Stimulated activated CD4-positive, alpha-beta T cell treated with anti-CD3 and anti-CD28 coated beads, TNF-alpha, amount 100 ng/mL, for 24 hours (primary cell): ENCODE data around the gene ANKRD11.
"Not testable (repeated sequence)": the region's sequence is repeated elsewhere in the genome, so short reads cannot be mapped to it uniquely, and the experiment has no call there.

ENCODE experiments used
- DNase-seq, 3 experiments: peaks; one replicate each; pipeline ENCODE4 v3.0.0-alpha.2; 2020; ENCODE audit warnings: low read depth in 3 of 3

ANKRD11 gene

DNA sequence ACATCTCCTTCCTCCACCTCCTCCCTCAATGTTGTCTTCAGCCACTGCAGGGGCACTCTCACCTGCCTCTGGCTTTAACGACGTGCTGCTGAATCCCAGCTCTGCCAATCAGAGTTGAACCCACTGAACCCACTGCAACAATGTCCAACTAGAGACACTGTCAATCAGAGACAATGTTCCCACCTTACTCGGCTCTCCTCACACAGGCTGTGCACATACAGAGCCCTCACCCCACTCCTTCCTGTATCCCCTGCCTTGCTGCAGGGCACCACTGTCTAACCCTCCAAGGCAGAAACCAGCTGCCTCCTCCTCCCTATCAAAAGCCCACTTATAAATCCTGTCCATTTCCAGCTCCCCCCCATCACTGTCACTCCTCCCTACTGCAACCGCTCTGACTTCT is 58.7 kb downstream of the ANKRD11 start:
- no peak for DNase-seq

DNA sequence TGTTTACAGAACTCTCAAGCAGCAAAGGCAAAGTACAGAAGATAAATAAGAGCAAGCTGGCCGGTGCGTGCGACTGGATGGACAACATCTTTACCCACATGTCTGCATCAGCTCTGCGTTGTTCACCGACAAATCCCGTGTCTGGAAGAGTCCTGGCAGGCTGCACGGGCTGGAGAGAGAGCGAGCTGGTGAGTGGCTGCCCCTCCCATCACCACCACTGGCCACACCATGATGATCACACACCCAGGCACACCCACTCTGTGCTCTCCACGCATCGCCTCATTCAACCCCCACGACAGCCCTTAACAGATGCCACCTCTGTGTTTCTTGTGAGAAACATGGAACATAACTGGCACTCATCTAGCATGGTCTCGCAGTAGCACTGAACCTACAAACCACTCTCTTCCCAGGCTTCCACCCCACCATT is 59.2 kb downstream of the ANKRD11 start:
- no peak for DNase-seq

DNA sequence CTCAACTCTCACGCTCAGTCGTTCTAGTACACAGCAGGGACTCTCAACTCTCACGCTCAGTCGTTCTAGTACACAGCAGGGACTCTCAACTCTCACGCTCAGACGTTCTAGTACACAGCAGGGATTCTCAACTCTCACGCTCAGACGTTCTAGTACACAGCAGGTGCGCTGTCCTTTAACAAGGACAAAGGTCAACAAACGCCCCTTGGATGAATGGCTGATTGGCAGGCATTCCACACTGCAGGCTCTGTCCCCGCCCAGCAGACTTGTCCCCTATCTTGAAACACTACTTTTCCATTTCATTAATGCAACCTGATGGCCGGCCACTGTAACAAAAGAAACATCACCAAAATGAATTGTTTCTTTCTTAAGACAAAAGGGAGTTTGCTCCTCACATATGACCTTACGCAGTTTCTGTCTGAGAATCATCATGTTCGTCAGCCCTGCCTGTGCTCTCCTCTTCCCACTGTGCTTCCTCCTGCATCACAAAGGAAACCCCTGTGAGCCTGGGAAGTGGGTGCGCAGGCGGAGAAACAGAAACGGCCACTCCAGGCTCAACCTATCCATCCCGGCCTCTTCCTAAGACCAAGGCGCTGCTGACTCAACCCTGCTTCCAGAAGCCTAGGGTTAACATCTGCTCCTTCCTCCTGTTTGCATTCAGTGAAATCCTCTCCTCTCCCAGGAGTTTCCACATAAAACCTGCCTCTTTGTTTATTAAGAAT is 59.8 kb downstream of the ANKRD11 start:
- no peak for DNase-seq

DNA sequence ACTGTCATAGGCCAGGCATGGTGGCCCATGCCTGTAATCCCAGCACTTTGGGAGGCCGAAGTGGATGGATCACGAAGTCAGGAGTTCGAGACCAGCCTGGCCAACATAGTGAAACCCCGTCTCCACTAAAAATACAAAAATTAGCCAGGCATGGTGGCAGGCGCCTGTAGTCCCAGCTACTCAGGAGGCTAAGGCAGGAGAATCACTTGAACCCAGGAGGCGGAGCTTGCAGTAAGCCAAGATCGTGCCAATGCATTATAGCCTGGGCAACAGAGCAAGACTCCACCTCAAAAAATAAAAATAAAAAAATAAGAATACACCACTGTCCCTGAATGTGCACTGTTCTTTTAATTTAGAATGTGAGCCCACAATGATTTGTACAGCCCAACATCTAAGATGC is 61.8 kb downstream of the ANKRD11 start:
- DNase-seq: not testable (repeated sequence)

DNA sequence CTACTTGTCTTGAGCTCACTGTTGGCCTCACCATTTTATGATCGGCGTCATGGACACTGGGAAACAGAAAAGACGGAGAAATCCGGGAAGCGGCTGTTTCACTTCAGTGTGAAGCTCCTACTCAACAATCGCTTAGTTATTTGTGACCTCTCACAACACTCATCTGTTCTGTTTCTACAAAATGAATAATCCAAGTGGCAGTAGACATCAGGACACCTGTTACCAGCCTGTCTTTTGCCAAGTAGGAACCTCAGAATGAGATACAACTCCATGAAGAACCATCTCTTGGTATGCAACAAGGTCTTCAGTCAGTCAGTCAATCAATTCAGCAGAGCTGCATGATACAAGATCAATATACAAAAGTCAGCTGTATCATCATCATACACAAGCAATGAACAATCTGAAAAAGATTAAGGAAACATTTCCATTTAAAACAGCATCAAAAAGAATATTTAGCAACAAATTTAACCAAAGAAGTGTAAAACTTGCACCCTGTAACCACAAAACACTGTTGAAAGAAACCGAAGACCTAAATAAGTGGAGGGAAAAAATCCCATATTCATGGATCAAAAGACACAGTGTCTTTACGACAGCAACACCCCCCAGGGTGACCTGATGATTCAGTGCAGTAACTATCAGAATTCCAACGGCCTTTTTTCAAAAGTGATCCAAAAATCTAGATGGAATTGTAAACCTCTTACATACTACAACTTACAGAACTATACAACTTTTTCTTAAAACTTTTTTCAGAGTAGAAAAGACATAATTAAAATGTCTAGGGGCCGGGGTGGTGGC is 63.4 kb downstream of the ANKRD11 start:
- no peak for DNase-seq

DNA sequence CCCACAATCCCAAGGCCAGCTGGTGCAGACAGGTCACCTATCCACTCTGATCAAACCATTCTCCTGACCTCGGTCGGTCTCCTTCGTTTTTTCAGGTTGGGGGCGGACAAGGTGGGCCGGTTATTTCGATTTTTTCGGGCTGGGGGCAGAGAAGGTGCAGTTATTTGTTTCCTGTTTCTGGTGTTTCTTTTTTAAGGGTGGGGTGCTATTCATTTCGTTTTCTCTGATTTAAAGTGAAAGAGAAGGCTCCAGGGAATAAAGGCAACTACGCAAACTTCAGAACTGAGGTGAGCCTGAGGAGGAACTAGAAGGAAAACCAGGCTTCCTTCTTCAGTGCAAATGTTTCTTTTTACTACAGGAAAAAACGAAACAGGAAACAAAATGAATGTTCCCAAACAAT is 64.8 kb downstream of the ANKRD11 start:
- DNase-seq: no peak

DNA sequence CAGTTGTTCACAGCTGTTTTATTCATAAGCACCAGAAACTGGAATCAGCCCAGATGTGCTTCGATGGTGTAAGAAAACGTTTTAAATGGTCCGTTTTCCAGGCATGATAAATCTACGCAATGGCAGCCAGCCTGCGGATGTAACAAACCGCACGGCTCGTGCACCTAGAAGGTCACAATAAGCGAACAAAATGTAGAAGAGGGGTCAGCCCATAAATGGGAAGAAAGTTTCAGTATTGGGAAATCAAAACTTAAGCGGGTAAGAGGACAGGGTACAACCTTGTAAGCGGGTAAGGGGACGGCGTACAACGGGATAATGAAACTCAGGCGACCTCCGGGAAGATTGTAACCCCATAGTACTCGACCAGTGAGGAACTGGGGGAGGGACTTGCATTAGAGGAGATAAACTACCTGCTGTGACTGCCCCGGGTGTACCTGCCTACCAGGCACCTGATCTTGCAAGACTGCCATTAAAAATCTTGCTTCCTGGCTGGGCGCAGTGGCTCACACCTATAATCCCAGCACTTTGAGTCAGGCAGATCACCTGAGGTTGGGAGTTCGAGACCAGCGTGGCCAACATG is 66.6 kb downstream of the ANKRD11 start:
- no peak for DNase-seq

DNA sequence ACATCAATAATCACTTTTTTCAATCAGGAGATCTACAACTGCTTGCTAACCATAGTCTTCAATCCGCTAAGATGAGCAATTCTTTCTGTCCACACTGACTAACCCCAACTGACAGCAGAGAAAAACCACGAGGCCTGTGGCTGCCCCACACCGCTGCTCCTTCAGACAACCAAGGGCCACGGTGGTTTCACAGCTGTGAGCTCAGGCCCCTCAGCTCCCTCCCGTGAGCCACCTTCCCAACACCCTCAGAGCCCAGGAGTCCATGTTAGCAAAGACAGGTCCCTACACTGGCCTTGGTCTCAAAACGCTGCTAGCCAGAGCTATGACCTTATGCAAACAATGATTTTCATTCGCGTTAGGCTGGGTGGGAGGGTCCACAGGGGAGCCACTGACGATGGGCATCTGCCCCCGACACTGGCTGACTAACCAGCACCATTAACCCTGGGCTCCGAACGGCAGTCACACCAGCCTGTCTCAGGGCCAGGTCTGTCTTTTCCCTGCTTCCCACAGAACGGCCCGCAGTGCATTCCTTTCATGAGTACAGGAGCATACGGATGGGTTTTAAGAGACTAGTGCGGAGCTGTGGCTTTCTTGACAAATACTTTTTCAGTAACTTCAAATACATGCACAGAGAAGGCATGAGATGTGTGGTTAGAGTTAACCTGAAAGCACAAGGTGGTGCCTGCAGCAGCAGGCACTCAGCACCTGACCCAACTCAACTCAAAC is 67.3 kb downstream of the ANKRD11 start:
- peak in 2 of 3 experiments; percentile 40 to 64 for DNase-seq

DNA sequence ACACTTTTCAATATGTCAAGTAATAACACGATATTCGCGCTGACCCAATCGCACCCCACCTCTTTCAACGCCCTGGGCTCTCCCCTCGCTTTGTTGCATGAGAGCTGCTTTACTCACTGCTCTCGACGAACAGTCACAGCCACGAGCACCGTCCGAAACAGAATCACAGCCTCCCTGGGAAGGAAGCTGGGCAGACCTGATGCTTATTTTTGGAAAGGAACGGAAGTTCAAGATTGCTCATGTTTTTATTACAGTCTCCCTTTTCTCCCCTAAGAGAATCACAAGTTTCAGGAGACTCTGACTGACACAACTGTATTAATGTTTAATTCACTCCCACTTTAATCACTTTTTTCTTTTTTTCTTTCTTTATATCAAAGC is 67.8 kb downstream of the ANKRD11 start:
- DNase-seq: peak in 2 of 3 experiments; percentile 20 to 50

DNA sequence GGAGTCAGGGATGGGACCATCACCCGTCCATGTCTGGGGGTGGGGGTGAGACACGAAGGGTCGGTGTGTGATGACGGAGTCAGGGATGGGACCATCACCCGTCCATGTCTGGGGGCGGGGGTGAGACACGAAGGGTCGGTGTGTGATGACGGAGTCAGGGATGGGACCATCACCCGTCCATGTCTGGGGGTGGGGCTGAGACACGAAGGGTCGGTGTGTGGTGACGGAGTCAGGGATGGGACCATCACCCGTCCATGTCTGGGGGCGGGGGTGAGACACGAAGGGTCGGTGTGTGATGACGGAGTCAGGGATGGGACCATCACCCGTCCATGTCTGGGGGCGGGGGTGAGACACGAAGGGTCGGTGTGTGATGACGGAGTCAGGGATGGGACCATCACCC is 69.1 kb downstream of the ANKRD11 start:
- DNase-seq: not testable (repeated sequence)

DNA sequence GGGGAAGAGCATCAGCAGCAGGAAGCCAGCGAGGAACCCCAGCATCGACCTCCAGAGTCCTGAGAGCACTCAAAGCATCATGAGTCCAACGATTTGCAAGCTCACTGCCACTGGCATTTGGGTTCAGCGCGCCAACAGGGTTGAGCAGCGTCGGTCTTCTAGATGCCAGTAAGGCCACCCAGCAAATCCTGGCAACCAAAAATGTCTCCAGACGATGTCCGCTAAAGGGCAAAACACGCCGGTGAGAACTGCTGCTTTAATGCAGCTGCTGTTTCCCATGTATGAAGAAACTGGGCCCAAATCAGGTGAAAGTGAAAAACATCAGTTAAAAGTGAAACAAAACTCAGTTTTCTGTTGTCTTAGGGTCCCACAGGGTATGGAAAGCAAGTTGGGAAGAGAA is 70.2 kb downstream of the ANKRD11 start:
- no peak for DNase-seq

DNA sequence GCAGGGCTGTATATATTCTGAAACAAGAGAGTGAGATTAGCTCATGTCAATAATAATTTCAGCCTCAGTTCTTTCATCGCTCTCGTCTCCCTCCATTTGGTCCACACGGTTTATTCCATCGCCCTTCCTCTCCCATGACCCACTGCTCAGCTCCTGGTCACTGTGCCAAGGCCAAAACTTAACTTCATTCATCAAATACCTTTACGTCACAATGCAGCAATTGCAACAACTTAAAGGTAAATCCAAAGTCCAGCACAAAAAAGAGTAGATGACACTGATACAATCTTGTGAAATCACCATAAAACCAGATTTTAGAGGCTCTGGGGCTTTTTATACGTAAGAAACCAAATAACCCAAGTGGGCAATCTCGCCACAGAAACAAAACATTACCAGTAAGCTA is 72.0 kb downstream of the ANKRD11 start:
- no peak for DNase-seq

DNA sequence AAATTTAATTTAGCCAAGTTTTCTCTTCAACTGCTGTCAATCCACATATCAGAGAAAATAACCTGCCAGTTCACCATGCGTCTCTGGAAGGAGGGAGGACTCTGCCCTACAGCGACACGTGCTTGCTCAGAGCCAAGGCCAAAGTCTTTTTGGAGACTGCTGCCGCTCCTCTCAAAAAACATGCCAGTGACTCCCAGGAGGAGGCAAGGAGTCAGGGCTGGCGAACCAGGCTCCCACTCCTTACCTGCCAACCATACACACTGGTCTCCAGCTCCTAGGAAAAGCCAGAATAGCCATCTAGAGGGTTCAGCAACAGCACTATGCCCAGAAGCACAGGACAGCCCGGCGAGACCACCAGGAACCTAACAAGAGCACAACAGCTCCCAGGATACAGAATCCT is 73.0 kb downstream of the ANKRD11 start:
- no peak for DNase-seq

DNA sequence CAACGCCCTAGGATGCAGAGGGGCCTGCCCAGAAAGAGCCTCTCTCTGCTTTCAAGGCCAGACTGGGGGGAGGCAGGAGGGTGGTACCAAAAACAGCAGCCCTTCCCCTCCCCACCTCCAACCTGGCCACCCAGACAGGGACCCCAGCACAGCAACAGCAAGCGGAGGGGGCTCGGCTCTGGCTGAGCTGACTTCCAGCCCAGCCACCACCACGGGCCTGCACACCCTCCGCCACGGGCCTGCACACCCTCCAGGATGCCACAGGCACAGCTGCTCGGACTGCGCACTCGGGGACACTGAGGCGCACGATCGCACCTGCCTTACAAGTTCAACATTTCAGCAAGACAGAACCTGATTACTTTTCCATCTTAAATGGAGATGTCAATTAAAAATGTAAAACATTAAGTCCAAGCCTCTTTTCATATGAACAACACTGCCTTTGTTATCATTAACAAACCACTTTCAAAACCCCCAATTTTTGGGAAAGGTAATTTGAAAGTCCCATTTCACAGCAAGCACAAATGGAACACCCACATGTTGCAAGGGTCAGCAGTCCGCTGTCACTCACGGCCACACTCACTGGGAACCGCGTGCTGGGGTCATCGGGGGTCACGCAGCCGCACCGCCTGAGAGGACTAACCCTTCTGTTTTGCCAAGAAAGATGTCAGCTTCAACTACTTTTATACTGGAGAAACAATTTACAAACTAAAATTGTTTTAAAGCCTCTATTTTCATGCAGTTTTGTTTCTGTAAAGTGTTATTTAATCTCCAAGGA is 76.4 kb downstream of the ANKRD11 start:
- DNase-seq: no peak

DNA sequence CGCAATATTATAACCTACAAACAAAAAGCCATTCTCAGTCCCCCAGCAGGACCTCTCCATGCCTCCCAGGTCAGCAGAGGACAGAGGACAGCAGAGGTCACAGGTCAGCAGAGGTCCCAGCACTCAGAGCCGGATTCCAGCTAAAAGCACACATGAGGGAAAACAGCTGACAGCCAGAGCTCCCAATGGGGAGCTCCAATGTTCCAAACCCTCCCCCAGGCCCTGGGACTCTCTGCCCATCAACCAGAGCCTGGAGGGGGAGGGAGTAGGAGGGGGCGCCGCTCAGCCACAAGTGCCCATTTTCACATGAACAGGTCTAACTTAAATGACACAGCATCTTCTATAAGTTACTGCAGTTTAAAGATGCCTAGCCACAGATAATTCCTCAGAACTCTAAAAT is 77.5 kb downstream of the ANKRD11 start:
- DNase-seq: no peak

DNA sequence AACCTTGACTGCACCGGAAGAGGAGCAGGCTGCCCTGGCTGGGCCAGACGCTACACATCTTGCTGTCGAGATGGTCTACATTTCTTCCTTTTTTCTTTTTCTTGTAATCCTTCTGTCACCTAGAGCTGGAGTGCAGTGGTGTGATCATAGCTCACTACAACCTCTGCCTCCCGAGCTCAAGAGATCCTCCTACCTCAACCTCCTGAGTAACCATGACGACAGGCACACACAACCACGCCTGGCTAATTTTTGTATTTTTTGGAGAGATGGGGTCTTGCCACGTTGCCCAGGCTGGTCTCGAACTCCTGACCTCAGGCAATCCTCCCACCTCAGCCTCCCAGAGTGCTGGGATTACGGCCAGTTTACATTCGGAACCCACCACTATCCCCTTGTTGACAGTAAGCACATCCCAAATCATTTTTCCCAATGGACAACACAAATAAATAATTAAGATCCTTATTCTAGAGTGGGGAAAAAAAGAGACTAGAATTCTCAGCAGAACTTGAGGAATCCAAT is 79.0 kb downstream of the ANKRD11 start:
- no peak for DNase-seq

DNA sequence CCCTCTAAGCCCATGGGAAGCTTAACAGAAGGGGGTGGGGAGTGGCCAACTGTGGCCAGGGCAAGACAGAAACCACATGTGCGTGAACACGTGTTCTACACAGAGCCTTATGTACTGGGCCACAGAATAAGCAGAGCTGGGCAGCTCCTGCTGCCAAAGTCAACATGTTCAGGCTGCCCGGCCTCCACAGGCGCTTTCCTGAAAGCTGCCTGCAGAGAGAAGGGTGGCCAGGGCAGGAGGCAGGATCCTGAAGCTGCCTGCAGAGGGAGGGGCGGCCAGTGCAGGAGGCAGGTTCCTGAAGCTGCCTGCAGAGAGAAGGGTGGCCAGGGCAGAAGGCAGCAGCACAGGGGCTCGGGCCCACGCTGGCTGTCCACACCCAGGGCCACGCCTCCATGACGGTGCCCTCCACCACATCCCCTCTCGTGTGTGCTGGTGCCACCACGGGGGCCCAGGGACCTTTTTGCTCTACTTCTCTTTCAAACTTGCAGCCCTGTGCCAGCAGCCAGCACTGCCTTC is 79.5 kb downstream of the ANKRD11 start:
- DNase-seq: no peak

DNA sequence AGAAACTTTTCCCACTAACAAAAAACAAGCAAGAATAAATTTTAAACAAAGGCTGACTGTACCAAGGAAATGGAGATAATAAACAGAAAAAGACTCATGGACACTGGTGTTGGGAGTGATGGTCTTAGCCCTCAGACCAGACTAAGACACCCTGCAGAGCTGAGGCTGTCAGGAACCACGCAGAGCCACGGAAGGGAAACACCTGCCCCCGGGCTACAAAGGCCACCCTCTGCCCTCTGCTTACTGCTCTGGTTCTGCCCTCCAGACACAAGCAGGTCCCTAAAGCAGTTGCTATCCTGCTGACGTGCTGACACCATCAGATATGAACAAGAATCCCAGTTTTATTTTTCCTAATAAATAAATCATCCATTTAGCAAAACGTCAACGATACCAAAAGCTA is 80.0 kb downstream of the ANKRD11 start:
- no peak for DNase-seq

DNA sequence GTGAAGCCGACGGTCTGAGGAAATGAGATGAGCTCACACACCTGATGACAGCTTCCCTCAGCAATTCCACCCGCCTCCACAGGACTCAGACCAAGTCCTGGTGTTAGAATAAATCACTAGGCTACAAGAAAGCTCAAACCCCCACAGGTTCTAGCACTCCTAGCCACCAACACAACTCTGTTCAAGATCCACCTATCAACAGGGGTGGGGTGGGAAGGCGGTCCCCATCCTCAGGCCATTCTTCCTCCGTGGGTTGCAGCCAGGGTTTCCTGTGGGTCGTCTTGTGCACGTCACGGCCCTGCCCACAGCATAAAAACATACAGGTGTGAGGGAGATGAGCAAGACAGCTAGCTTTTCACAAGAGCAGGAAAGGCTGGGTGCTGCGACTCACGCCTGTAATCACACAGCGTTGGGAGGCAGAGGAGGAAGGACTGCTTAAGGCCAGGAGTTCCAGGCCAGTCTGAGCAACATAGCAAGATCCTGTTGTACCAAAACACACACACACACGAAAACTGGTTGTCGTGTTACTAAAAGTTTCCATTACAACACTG is 81.1 kb downstream of the ANKRD11 start:
- peak in 2 of 3 experiments; percentile 15 to 40 for DNase-seq

DNA sequence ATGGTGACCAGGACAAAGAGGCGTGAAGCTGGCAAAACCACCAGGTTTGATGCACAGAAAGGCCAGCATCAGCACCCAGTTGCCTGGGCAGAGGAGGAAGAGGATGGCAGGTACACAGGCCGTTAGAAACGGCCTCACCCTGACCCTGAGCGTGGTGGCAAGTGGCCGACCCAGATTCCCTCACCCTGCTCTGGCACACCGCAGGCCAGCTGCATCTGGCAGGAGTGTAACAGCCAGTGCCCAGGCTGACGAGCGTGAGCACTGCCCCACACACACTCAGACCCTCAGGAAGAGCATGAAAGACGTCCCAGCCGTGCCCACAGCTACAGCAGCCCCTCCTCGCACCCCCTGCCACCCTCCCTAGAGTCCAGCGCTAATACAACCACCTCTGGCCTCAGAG is 82.0 kb downstream of the ANKRD11 start:
- DNase-seq: no peak

DNA sequence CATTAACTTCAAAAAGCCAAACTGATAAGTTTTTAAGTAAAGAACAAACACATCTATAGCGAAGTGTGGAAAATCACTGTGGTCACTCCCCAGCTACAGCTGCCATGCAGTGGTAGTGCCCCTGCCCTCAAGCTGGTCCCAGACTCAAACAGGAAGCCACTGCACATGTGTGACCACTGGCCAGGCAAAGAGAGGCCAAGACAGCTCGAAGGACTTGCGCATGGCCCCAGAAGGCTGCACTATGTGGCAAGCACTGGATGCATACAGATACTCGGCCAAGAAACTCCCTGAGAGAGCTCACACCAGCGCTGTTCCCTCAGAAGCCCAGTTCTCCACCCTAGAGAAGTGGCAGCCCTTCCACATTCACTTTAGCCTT is 82.4 kb downstream of the ANKRD11 start:
- no peak for DNase-seq
